Lower lobe of right lung (tissue), 2 donors: ENCODE data around the gene RGS11. TPM values are rescaled to one million over a fixed set of nuclear protein-coding genes. Genes with fewer than 3 reads are reported as not detected.

Source experiments
- ATAC-seq, 2 donors: fragments of 200-7000 bp; cut with Tn5 transposase; one replicate each; pipeline ENCODE4 v1.9.1; 2020 to 2022; ENCODE audit warnings: mild to moderate bottlenecking in 2 of 2, moderate library complexity in 2 of 2
- DNase-seq: peaks from one replicate; pipeline ENCODE4 v3.0.0-alpha.2; 2020
- H3K27ac ChIP-seq: fragments of 200-600 bp; one replicate; pipeline ENCODE4 v1.8.0; 2022
- H3K27me3 ChIP-seq: fragments of 200-600 bp; one replicate; pipeline ENCODE4 v1.8.0; 2022; ENCODE audit warnings: low read depth
- H3K36me3 ChIP-seq: fragments of 200-600 bp; one replicate; pipeline ENCODE4 v1.8.0; 2022; ENCODE audit warnings: mild to moderate bottlenecking
- H3K4me1 ChIP-seq: fragments of 200-600 bp; one replicate; pipeline ENCODE4 v1.8.0; 2022
- H3K4me3 ChIP-seq: fragments of 200-600 bp; one replicate; pipeline ENCODE4 v1.8.0; 2022; ENCODE audit warnings: mild to moderate bottlenecking
- H3K9me3 ChIP-seq: fragments of 200-600 bp; one replicate; pipeline ENCODE4 v1.8.0; 2022
- CTCF ChIP-seq: fragments of 200-600 bp; IDR thresholded peaks from one replicate; pipeline ENCODE4 v1.8.0; 2022; ENCODE audit warnings: antibody characterized with exemption, mild to moderate bottlenecking
- intact Hi-C: fragments of 100-400 bp; cut with DNase I; formaldehyde crosslinking; loops from one replicate; pipeline ENCODE4 v1.11.0; 2022
- total RNA-seq: library from RNA; stranded (reverse); fragmentation: NEBNext Ultra II Directional; extraction: Animal tissue kit (Norgen Biotek cat#: 25700); gene quantifications from one replicate; pipeline ENCODE4 v1.2.1, GENCODE V29; 2021
- donor health status: DM: no; HTN: yes; CAD: no; lungs with severe emphysema.

RGS11 gene
- total RNA-seq, 1 donor from 2014 or later: 8.2 TPM

GRCh38 chr16:263182-263774 lies 12.5 kb downstream of the RGS11 start:
- DNase-seq (no peak), ATAC-seq (no peak)
- TF ChIP-seq CTCF: no peak
- no peaks in the 10 kb centered on the region for H3K9me3 ChIP-seq
- no peaks in the 10 kb centered on the region for H3K27me3 ChIP-seq
- H3K27ac ChIP-seq: no peak overlapping the region
- no peak overlapping the region for H3K4me3 ChIP-seq
- H3K4me1 ChIP-seq: no peaks in the 10 kb centered on the region
- intact Hi-C loops: no loop called here
- H3K36me3 ChIP-seq: peaks cover 64% of the 10 kb centered on the region

GRCh38 chr16:262121-262745 lies 13.5 kb downstream of the RGS11 start:
- H3K36me3 ChIP-seq: peaks cover 64% of the 10 kb centered on the region

GRCh38 chr16:261031-261691 lies 14.6 kb downstream of the RGS11 start:
- H3K27me3 ChIP-seq: no peaks in the 10 kb centered on the region
- H3K27ac ChIP-seq: no peak overlapping the region
- ATAC-seq (no peak), DNase-seq (no peak)
- no peak overlapping the region for H3K4me3 ChIP-seq
- no peak for TF ChIP-seq CTCF
- H3K9me3 ChIP-seq: no peaks in the 10 kb centered on the region
- peaks cover 66% of the 10 kb centered on the region for H3K36me3 ChIP-seq
- intact Hi-C loops: no loop called here
- no peaks in the 10 kb centered on the region for H3K4me1 ChIP-seq

More at GRCh38 chr16:262121-262745, 13.5 kb downstream of the RGS11 start:
- intact Hi-C loops: no loop called here
- no peaks in the 10 kb centered on the region for H3K4me1 ChIP-seq
- DNase-seq (no peak), ATAC-seq (no peak)
- H3K27me3 ChIP-seq: no peaks in the 10 kb centered on the region
- H3K9me3 ChIP-seq: no peaks in the 10 kb centered on the region
- TF ChIP-seq CTCF: no peak
- no peak overlapping the region for H3K4me3 ChIP-seq
- H3K27ac ChIP-seq: no peak overlapping the region

GRCh38 chr16:260326-260725 lies 15.4 kb downstream of the RGS11 start:
- no peak for DNase-seq
- H3K9me3 ChIP-seq: no peaks in the 10 kb centered on the region
- H3K27ac ChIP-seq: no peak overlapping the region
- no peak overlapping the region for H3K4me3 ChIP-seq
- no peaks in the 10 kb centered on the region for H3K4me1 ChIP-seq
- ATAC-seq: no peak
- peaks cover 73% of the 10 kb centered on the region for H3K36me3 ChIP-seq
- TF ChIP-seq CTCF: no peak
- intact Hi-C loops: no loop called here
- no peaks in the 10 kb centered on the region for H3K27me3 ChIP-seq

GRCh38 chr16:259814-260253 lies 15.9 kb downstream of the RGS11 start:
- DNase-seq: no peak
- intact Hi-C loops: no loop called here
- H3K36me3 ChIP-seq: peaks cover 73% of the 10 kb centered on the region

More at GRCh38 chr16:259814-260253, 15.9 kb downstream of the RGS11 start:
- no peaks in the 10 kb centered on the region for H3K27me3 ChIP-seq
- H3K4me3 ChIP-seq: no peak overlapping the region
- no peak overlapping the region for H3K27ac ChIP-seq
- H3K9me3 ChIP-seq: no peaks in the 10 kb centered on the region
- no peak for TF ChIP-seq CTCF
- H3K4me1 ChIP-seq: no peaks in the 10 kb centered on the region
- ATAC-seq: no peak
